Activated naive CD4-positive, alpha-beta T cell treated with Interleukin-2 at 50 U/mL for 16 hours (primary cell): ENCODE measurements around the gene KCNJ16.

Source experiments
- DNase-seq: peaks from one replicate; pipeline ENCODE4 v3.0.0-alpha.2; 2020

The KCNJ16 gene

GRCh38 chr17:70172923-70173322 lies 97.9 kb downstream of the KCNJ16 start:
- no peak for DNase-seq

DNA sequence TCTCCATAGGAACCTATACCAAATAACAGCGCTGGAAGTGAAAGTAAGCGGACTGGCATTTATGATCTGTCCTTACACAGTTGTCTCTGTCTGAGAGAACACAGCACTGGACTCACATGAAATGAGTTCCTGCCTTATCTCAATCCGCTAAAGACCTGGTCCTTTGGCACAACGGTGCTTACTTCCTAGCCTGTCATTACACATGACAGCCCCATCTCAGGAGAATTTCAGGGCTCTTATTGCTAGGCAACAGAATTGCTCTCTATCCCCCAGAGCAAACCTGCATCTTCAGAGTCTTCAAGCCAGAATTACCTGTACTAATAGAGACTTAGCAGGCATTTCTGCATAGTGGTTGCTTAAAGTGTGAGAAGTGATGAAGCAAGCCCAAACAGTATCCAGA lies 98.7 kb downstream of the KCNJ16 start:
- DNase-seq: no peak

GRCh38 chr17:70181376-70181775 lies 106.4 kb downstream of the KCNJ16 start:
- DNase-seq: no peak

DNA sequence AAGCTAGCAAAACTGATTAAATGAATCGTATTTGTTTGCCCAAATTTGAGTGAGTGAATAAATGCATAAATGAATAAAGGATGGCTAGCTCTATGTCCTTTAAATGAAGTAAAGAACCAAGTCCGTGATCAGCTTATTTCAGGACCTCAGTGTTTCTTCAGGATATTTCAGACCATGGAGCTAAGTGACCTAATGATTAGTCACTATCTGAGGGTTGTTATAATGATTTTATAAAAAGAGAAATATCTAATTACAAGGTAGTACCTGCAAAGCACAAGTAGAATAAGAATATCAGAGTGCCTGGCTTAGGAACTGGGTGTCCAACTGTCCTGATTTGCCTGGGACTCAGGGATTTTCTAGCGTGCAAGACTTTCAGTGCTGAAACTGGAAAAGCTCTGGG lies 106.8 kb downstream of the KCNJ16 start:
- DNase-seq: no peak

DNA sequence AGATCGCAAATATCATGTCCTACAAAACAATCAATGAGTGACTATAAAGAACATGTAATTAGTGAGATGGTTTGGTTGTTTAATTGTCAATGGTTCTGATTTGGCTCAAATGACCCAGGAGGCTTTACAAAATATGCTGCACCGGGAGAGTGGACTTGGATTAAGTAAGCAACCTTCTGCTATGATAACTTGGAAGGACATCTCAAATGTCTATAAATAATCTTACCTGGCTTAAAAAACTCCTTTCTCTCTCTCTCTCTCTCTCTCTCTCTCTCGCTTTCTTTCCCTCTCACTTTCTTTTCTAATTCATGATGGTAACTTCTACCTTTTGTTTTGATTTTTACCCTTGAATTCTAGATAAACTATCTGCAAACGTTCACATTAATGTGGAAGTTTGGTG lies 108.5 kb downstream of the KCNJ16 start:
- no peak for DNase-seq

DNA sequence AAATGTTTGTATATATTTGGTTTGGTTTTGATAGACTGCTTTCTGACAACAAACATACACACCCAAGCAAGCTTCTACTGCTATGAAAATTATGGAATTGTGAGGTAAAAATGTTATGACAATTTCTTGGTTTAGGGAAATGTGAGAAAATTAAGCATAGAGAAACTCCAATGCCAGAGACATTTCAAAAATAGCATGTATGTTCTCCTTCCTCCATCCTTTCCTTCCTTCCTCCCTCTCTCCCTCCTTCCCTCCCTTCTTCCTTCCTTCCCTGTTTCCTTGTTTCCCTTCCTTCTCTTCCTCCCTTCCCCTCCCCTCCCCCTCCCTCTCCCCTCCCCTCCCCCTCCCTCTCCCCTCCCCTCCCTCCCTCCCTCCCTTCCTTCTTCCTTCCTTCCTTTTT lies 109.2 kb downstream of the KCNJ16 start:
- DNase-seq: no peak

GRCh38 chr17:70184770-70185169 lies 109.7 kb downstream of the KCNJ16 start:
- no peak for DNase-seq
